ENCODE results near the gene BMP6. TPM values are rescaled to one million over a fixed set of nuclear protein-coding genes. Genes with fewer than 3 reads are reported as not detected.

Gene BMP6
- polyA plus RNA-seq, 1 donor from 2014 or later, result 2.4 TPM

- Histone ChIP-seq H3K9me3 (ENCODE audit: low read length) (no peaks in the 10 kb centered on the region), H3K4me2 (ENCODE audit: low read length) (no peak overlapping the region), H4K20me1 (ENCODE audit: insufficient read depth) (no peaks in the 10 kb centered on the region), H3K27ac (ENCODE audit: low read length) (no peak overlapping the region), H3K9me2 (ENCODE audit: insufficient read depth, low read length) (no peaks in the 10 kb centered on the region), H3K79me2 (replicated peaks; ENCODE audit: insufficient read depth, low read length) (no peaks in the 10 kb centered on the region), H3F3A (ENCODE audit: insufficient read depth, low read length, poor library complexity, severe bottlenecking) (no peaks in the 10 kb centered on the region), H2AFZ (ENCODE audit: low read depth, low read length) (no peak overlapping the region), H3K27me3 (ENCODE audit: insufficient read depth, low read depth, low read length) (no peaks in the 10 kb centered on the region), H3K36me3 (ENCODE audit: insufficient read depth, low read length) (no peaks in the 10 kb centered on the region), H3K9ac (ENCODE audit: low read length) (no peak overlapping the region), H3K4me3 (ENCODE audit: low read length) (no peak overlapping the region)
- no peak for TF ChIP-seq EZH2 (IDR thresholded peaks at IDR 0.05; ENCODE audit: borderline replicate concordance, insufficient read depth, low read length, poor library complexity, severe bottlenecking)
- TF ChIP-seq CTCF (IDR thresholded peaks at IDR 0.05; ENCODE audit: poor library complexity, severe bottlenecking), result no peak
- TF ChIP-seq SMC3 (conservative IDR thresholded peaks at IDR 0.05; ENCODE audit: poor library complexity), result no peak
- TF ChIP-seq TAF1 (IDR thresholded peaks at IDR 0.05; ENCODE audit: low read depth), result no peak
- no peak for TF ChIP-seq RAD21 (conservative IDR thresholded peaks at IDR 0.05)
- no peak for TF ChIP-seq MXI1 (conservative IDR thresholded peaks at IDR 0.05; ENCODE audit: poor library complexity, severe bottlenecking)
- TF ChIP-seq POLR2AphosphoS5 (IDR thresholded peaks at IDR 0.05), result no peak
- TF ChIP-seq EP300 (conservative IDR thresholded peaks at IDR 0.05; ENCODE audit: poor library complexity, severe bottlenecking), result no peak
- no peak for TF ChIP-seq REST (IDR thresholded peaks at IDR 0.05; ENCODE audit: borderline replicate concordance)
These were observed 161.5 kb downstream of the BMP6 start for GRCh38 chr6:7887278-7887991.

- no peaks in the 10 kb centered on the region for H3K27me3 ChIP-seq (ENCODE audit: insufficient read depth, low read depth, low read length)
- H3K9me2 ChIP-seq (ENCODE audit: insufficient read depth, low read length), result no peaks in the 10 kb centered on the region
- H3K4me3 ChIP-seq (ENCODE audit: low read length), result no peak overlapping the region
- no peaks in the 10 kb centered on the region for H3K79me2 ChIP-seq (replicated peaks; ENCODE audit: insufficient read depth, low read length)
- no peaks in the 10 kb centered on the region for H3K36me3 ChIP-seq (ENCODE audit: insufficient read depth, low read length)
- H4K20me1 ChIP-seq (ENCODE audit: insufficient read depth), result no peaks in the 10 kb centered on the region
- TF ChIP-seq CTCF (IDR thresholded peaks at IDR 0.05; ENCODE audit: poor library complexity, severe bottlenecking) (no peak), EP300 (conservative IDR thresholded peaks at IDR 0.05; ENCODE audit: poor library complexity, severe bottlenecking) (no peak), POLR2AphosphoS5 (IDR thresholded peaks at IDR 0.05) (no peak), RAD21 (conservative IDR thresholded peaks at IDR 0.05) (no peak), EZH2 (IDR thresholded peaks at IDR 0.05; ENCODE audit: borderline replicate concordance, insufficient read depth, low read length, poor library complexity, severe bottlenecking) (no peak), SMC3 (conservative IDR thresholded peaks at IDR 0.05; ENCODE audit: poor library complexity) (no peak), TAF1 (IDR thresholded peaks at IDR 0.05; ENCODE audit: low read depth) (no peak), REST (IDR thresholded peaks at IDR 0.05; ENCODE audit: borderline replicate concordance) (no peak), MXI1 (conservative IDR thresholded peaks at IDR 0.05; ENCODE audit: poor library complexity, severe bottlenecking) (no peak)
- no peak overlapping the region for H3K9ac ChIP-seq (ENCODE audit: low read length)
- H3K27ac ChIP-seq (ENCODE audit: low read length), result no peak overlapping the region
- H3F3A ChIP-seq (ENCODE audit: insufficient read depth, low read length, poor library complexity, severe bottlenecking), result no peaks in the 10 kb centered on the region
- H3K9me3 ChIP-seq (ENCODE audit: low read length), result no peaks in the 10 kb centered on the region
- no peak overlapping the region for H3K4me2 ChIP-seq (ENCODE audit: low read length)
- H2AFZ ChIP-seq (ENCODE audit: low read depth, low read length), result no peak overlapping the region
These were observed 162.9 kb downstream of the BMP6 start for GRCh38 chr6:7888587-7889357.

Measured in neural cell (in vitro differentiated cells).